HG02885 (cell line): ENCODE data around the gene TXNDC15.

Source experiments
- ATAC-seq: cut with Tn5 transposase; IDR thresholded peaks from one replicate; pipeline ENCODE4 v1.9.1; 2021; ENCODE audit warnings: mild to moderate bottlenecking; ENCODE audit not compliant: unreplicated experiment, poor library complexity

TXNDC15 gene

GRCh38 chr5:134917070-134917815 is 43.1 kb downstream of the TXNDC15 start:
- no peak for ATAC-seq

DNA sequence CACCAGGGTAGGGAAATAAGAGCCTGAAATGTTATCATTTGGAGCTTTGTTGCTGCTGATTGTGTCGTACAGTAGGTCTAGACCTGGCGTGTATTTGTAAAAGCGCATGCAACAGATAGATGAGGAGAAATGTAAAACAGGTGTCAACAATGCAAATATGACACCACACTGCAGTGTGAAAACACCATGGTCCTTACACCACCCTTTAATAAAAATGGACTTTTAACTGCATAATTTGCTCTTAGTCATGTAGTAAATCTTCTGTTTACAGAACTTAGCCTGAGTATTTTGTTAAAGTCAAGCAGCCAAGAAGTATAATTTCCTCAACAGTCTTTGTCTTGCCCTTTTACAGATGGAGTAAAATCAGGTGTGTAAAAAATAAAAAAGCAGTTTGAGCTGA is 44.7 kb downstream of the TXNDC15 start:
- ATAC-seq, result no peak

DNA sequence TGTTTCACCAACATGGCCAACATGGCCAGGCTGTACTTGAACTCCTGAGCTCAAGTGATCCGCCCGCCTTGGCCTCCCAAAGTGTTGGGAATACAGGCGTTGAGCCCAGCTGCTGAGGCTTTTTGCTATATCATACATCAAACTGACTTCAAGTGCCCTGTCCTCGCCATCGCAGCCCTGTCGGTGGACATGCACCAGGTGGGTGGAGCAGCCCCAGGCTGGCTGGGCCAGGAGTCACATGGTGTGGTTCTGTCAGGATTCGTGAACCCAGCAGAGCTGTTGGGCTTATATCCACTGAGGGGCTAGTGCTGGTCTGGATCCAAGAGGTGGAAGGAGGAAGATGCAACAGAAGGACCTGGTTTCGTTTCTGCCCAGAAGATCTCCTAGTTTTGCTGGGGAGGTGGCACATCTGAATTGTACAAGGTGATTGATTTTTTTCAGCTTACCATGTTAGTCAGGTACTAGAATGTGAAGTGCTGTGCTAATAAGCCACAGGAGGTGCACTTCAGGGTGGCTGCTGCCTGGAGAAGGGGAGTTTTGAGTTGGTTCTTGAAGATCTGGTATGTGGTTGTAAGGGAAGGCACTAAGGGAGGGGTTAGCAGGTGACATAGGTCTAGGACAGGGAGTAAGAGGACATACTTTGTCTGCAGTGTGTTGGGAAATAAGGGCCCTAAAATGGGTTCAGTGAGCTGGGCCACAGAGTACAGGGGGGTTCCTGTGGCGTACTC is 46.8 kb downstream of the TXNDC15 start:
- no peak for ATAC-seq

- no peak for ATAC-seq
Measured at GRCh38 chr5:134932508-134932907, 58.3 kb downstream of the TXNDC15 start.

DNA sequence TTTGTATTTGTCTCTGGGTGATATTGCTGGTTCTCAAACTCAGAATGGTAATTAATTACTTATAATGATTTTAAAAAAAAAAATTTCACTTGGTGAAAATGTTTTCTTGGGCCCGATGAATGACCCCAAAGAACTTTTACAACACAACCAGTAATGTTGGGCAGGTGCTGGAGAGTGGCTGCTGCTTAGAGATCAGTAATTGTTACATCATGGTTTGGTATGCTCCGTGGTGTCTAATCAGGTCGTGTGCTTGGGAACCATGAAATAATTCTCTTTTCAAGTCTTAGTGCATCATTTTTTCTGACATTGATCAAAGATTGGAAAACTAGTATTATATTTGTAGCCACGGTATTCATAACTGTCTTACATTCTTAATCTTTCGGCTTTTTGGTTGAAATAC is 60.0 kb downstream of the TXNDC15 start:
- ATAC-seq, result no peak

DNA sequence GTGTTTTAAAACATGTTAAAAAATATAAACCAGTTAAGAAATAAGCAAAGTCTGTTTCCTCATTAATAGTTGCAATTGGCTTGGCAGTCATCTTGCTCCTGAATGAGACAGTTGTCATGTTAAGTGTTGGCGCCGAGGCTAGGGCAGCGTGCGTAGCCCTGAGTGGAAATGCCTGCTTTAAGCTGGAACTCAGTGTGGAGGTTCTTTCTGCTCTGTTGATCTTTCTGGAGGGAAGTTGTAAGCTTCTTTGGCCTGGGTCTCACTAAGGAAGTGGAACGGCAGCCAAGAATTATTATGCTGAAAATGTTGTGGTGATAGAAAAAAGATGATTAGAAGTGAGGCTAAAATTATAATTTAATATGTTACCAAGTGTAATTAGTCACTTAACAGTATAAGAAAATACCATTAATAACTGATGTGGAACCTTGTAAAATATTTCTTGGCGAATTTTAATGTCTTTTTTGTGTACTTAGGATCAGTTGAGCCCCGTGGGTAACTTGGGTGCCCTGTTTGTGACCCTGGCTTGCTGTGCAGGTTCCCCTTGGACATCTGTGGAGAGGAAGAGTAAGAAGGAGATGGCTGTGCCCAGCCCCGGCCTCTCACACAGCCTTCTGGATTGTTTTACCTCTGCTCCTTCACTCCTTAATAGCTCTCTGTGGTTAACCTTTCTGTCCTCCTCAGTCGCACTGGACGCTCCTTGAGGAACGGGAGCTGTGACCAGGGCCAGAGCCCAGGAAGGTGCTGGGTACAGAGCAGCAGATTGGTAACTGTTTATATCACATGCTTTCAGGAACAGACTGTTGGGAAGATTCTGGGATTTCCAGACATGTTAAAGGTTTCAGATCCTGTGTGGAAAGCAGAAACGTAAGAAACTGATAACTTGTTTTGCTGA is 61.8 kb downstream of the TXNDC15 start:
- no peak for ATAC-seq

- ATAC-seq, result no peak
Measured at GRCh38 chr5:134937526-134937925, 63.4 kb downstream of the TXNDC15 start.

DNA sequence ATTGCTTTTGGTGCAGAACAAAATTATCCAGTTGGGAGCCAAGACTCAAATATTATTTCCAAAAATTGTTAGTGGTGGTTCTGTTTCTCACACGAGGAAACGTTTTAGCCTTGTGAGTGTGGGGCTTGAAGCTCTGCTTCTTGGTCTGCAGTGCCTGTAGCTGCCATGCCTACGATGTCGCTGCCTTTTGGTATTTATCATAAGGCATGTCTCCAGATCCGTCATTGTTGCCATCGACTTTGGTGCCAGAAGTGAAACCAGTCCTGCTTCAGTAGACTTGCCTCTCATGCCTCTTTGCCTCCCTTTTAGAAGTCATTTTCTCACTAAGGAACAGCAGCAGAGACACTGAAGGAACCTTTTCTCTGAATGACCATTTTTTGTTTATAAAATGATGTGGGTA is 63.9 kb downstream of the TXNDC15 start:
- ATAC-seq, result no peak

- ATAC-seq, result no peak
Measured at GRCh38 chr5:134939500-134939899, 65.3 kb downstream of the TXNDC15 start.

GRCh38 chr5:134943547-134943946 is 69.4 kb downstream of the TXNDC15 start:
- no peak for ATAC-seq

DNA sequence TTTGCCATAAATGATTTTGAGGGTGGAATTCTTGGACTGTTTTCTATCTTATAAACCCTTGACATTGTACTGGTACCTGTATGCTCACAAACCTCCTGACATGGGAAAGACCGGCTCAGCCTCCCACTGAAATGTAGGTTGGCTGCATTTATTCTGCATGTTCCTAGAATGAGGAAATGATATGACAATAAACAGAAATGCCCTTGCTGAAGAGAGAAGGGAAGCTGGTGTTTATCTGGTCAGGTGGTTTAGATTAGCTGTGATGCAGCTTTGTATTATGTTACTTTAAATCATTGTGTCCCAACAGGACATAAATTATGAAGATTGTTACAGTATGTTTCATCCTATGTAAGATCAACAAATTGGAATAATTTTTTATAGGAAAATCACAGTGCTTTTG is 70.5 kb downstream of the TXNDC15 start:
- ATAC-seq, result no peak

DNA sequence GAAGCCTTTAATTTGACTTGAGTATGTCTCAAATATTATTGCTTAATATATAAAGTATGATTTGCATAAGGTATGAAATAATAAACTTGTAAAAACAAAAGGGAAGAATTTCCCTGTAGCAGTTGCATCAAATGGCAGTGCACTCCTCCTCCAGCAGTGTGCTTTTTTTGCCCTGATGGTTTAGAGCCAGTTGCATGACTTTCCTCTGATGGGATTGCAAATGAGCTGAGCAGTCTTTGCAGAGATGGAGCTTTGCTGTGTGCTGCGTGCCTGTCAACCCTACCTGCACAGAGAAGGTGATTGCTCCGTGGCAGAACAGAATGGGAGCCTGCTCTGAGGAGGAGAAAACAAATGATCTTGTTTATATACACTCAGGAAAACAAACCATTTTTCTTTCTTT is 70.9 kb downstream of the TXNDC15 start:
- no peak for ATAC-seq

DNA sequence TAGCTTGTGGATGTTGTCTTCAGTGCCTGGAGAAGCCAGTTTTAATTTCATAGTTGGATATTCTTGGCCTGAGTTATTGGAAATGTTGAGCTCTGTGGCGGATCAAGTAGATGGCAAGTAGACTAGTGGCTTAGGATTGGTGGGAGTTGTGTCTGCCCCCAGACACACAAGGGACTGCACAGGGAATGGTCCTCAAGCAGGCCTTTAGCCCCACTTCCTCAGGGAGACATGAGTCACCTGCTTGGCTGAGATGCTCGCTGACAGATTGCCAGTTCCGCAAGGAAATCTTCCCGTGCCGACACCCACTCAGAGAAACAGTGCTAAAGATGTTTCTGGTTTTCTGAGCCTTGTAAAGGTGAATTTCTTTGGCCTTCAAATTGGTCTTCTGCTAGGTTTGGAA is 74.7 kb downstream of the TXNDC15 start:
- no peak for ATAC-seq

- no peak for ATAC-seq
Measured at GRCh38 chr5:134949316-134949715, 75.1 kb downstream of the TXNDC15 start.
